ENCODE results near the gene GPR27.

The GPR27 gene

GRCh38 chr3:71776538-71776937 lies 22.9 kb downstream of the GPR27 start:
- Histone ChIP-seq H3K9me3 (ENCODE audit: insufficient read depth, low read length) (no peaks in the 10 kb centered on the region), H4K20me1 (ENCODE audit: low read depth, low read length) (no peaks in the 10 kb centered on the region; the same call in 1 of the 2 replicates), H3K27me3 (ENCODE audit: low read length) (no peaks in the 10 kb centered on the region), H3K36me3 (ENCODE audit: low read length) (no peaks in the 10 kb centered on the region), H3K4me2 (ENCODE audit: low read depth, low read length, poor library complexity, severe bottlenecking) (no peak overlapping the region), H3K4me3 (ENCODE audit: insufficient read depth, low read length, poor library complexity, severe bottlenecking) (no peak overlapping the region), H3K79me2 (ENCODE audit: insufficient read depth, low read length) (no peaks in the 10 kb centered on the region), H3K27ac (ENCODE audit: low read depth, low read length) (no peak overlapping the region), H3K9ac (ENCODE audit: low read length) (no peak overlapping the region), H2AFZ (ENCODE audit: low read depth, low read length, severe bottlenecking) (no peak overlapping the region), H3K9me2 (replicated peaks; ENCODE audit: insufficient read depth, low read length) (no peaks in the 10 kb centered on the region), H3F3A (ENCODE audit: insufficient read depth) (no peaks in the 10 kb centered on the region)
- TF ChIP-seq EZH2phosphoT487 (conservative IDR thresholded peaks at IDR 0.05; ENCODE audit: low read length): no peak
- TF ChIP-seq, protein P1, sequence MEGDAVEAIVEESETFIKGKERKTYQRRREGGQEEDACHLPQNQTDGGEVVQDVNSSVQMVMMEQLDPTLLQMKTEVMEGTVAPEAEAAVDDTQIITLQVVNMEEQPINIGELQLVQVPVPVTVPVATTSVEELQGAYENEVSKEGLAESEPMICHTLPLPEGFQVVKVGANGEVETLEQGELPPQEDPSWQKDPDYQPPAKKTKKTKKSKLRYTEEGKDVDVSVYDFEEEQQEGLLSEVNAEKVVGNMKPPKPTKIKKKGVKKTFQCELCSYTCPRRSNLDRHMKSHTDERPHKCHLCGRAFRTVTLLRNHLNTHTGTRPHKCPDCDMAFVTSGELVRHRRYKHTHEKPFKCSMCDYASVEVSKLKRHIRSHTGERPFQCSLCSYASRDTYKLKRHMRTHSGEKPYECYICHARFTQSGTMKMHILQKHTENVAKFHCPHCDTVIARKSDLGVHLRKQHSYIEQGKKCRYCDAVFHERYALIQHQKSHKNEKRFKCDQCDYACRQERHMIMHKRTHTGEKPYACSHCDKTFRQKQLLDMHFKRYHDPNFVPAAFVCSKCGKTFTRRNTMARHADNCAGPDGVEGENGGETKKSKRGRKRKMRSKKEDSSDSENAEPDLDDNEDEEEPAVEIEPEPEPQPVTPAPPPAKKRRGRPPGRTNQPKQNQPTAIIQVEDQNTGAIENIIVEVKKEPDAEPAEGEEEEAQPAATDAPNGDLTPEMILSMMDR (IDR thresholded peaks at IDR 0.05; ENCODE audit: insufficient read depth, low read length, poor library complexity, severe bottlenecking): no peak

DNA sequence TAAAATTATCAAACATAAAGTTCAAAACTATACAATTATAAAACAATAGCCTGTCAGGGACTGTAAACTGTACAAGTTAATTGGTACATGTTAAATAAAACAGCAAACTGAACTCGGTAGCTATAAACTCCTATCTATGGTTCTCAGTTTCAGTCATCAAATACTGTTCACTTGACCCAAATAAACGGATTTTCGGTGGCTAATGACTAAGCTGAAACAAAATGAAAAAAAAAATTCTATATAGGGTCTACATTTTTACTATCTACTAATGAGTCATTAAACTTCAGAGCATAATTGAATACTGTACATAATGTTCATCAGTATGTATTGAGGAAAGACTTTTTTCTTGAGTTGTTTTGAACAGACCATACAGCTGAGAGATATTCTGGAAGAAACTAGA lies 24.7 kb downstream of the GPR27 start:
- Histone ChIP-seq H3K9me3 (ENCODE audit: insufficient read depth, low read length) (no peaks in the 10 kb centered on the region), H3K9ac (ENCODE audit: low read length) (no peak overlapping the region), H3K4me3 (ENCODE audit: insufficient read depth, low read length, poor library complexity, severe bottlenecking) (no peak overlapping the region), H4K20me1 (ENCODE audit: low read depth, low read length) (no peaks in the 10 kb centered on the region; the same call in 1 of the 2 replicates), H3K4me2 (ENCODE audit: low read depth, low read length, poor library complexity, severe bottlenecking) (no peak overlapping the region), H3K79me2 (ENCODE audit: insufficient read depth, low read length) (no peaks in the 10 kb centered on the region), H2AFZ (ENCODE audit: low read depth, low read length, severe bottlenecking) (no peak overlapping the region), H3K9me2 (replicated peaks; ENCODE audit: insufficient read depth, low read length) (no peaks in the 10 kb centered on the region), H3K36me3 (ENCODE audit: low read length) (no peaks in the 10 kb centered on the region), H3F3A (ENCODE audit: insufficient read depth) (no peaks in the 10 kb centered on the region), H3K27ac (ENCODE audit: low read depth, low read length) (no peak overlapping the region), H3K27me3 (ENCODE audit: low read length) (no peaks in the 10 kb centered on the region)
- TF ChIP-seq EZH2phosphoT487 (conservative IDR thresholded peaks at IDR 0.05; ENCODE audit: low read length): no peak
- TF ChIP-seq, protein P1 (IDR thresholded peaks at IDR 0.05; ENCODE audit: insufficient read depth, low read length, poor library complexity, severe bottlenecking): no peak

GRCh38 chr3:71779674-71780377 lies 26.2 kb downstream of the GPR27 start:
- no peak overlapping the region for H3K9ac ChIP-seq (ENCODE audit: low read length)
- H3K36me3 ChIP-seq (ENCODE audit: low read length): no peaks in the 10 kb centered on the region
- no peaks in the 10 kb centered on the region for H3K9me3 ChIP-seq (ENCODE audit: insufficient read depth, low read length)
- no peak overlapping the region for H2AFZ ChIP-seq (ENCODE audit: low read depth, low read length, severe bottlenecking)
- no peaks in the 10 kb centered on the region for H3F3A ChIP-seq (ENCODE audit: insufficient read depth)
- no peak overlapping the region for H3K4me3 ChIP-seq (ENCODE audit: insufficient read depth, low read length, poor library complexity, severe bottlenecking)
- no peak for TF ChIP-seq EZH2phosphoT487 (conservative IDR thresholded peaks at IDR 0.05; ENCODE audit: low read length)
- TF ChIP-seq, protein P1 (IDR thresholded peaks at IDR 0.05; ENCODE audit: insufficient read depth, low read length, poor library complexity, severe bottlenecking): no peak
- H3K27me3 ChIP-seq (ENCODE audit: low read length): no peaks in the 10 kb centered on the region
- no peaks in the 10 kb centered on the region for H3K9me2 ChIP-seq (replicated peaks; ENCODE audit: insufficient read depth, low read length)
- no peaks in the 10 kb centered on the region for H3K79me2 ChIP-seq (ENCODE audit: insufficient read depth, low read length)
- no peaks in the 10 kb centered on the region; the same call in 1 of the 2 replicates for H4K20me1 ChIP-seq (ENCODE audit: low read depth, low read length)
- H3K4me2 ChIP-seq (ENCODE audit: low read depth, low read length, poor library complexity, severe bottlenecking): no peak overlapping the region
- H3K27ac ChIP-seq (ENCODE audit: low read depth, low read length): no peak overlapping the region

Data from SU-DHL-6 (cell line).